Stimulated activated naive CD8-positive, alpha-beta T cell treated with anti-CD3 and anti-CD28 coated beads, Interleukin-15, Interleukin-2, amounts not matched to agents 100 U/mL and 50 U/mL, for 24 hours (primary cell): Measurements from ENCODE around the gene CLSTN2.

ENCODE experiments used
- ATAC-seq: fragments of 150-1000 bp; cut with Tn5 transposase; one replicate; pipeline ENCODE4 v1.10.0; 2021
- DNase-seq: peaks from one replicate; pipeline ENCODE4 v3.0.0; 2021

CLSTN2 gene

DNA sequence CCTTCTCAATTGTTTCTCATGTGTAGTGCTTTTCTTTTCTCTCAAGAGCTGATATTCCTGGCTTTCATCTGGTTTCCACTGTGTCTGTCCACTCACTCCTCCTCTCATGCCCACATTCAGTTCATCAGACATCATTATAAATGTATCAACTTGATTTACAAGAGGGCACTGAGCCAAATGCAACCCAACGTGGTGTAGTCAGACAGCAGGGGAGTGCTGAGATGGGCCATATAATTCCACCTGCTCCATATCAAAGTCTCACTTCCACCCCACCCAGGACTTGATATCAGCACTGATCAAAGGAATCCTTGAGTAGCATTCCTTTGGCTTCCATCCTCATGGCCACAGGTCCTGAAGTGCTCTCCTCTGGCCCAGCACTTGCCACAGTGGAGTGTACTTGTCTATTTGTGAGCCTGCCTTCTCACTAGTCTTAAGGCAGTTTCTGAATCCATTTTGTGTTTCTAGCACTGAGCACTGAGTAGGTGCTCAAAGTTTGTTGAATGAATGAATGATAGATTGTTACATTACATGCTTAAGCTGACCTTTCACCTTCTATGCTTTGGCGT lies 252.8 kb downstream of the CLSTN2 start:
- no peak for ATAC-seq
- no peak for DNase-seq

DNA sequence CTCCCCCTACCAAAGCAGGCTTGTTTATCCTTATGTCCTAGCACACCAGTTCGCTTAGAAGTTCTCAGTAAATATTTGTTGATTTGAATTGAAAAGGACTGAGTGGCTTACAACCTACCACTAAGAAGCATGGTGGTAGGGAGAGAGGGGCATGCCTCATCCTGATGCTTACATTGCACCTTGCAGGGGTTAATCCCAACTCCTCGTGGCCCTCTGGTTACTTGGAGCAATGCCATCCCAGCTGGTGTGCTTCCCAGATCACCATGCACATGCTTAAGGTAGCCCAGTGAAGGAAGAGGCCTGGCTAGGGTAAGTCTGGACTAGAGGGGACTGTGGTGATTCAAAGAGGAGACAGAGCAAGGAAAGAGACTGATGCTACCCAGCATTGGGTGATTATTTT lies 253.3 kb downstream of the CLSTN2 start:
- DNase-seq (no peak), ATAC-seq (no peak)

DNA sequence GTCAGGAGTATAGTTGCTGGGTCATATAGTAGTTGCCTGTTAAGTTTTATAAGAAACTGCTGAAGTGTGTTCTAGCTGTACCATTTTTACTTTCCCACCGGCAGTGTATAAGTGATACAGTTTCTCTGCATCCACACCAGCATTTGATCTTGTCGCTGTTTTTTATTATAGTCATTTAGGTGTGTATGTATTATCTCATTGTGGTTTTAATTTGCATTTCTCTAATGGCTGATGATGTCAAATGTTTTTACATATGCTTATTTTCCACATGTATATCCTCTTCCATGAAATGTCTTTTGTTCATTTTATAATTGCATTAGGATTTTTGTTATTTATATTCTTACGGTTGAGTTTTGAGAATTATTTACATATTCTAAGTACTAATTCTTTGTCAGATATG lies 254.3 kb downstream of the CLSTN2 start:
- DNase-seq = no peak
- ATAC-seq = no peak

DNA sequence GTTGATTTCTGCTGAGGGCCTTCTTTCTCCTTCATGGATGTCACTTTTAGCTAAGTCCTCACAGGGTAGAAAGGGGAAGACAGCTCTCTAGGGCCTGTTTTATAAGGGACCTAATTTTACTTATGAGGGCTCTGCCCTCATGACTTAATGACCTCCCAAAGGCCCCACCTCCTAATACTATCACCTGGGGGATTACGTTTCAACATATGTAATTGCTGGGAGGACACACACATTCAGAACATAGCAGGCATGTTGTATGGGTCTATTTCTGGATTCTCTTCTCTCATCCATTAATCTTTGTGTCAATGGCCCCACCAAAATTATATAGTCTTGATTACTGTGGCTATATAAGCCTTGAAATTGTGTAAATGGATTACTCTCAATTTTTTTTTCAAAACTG lies 255.0 kb downstream of the CLSTN2 start:
- ATAC-seq = no peak
- DNase-seq = no peak

DNA sequence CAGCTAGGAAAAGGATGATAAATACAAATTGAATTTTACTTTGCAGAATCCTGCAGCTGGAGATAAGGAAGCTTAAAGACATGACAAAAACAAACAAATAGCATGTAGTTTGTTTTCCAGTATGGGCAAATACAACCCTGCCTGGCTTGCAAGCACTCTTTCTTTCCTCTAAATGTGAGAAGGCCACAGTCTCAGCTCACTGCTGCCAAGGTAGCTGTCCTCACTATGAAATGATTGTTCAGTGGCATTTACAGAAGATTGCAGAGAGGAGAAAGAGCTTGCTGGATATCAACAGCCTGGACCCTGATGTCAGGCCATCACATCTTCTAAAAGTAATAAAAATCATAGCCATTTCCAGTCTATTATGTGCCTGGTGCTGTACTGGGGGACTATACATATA lies 262.0 kb downstream of the CLSTN2 start:
- ATAC-seq (no peak), DNase-seq (no peak)

DNA sequence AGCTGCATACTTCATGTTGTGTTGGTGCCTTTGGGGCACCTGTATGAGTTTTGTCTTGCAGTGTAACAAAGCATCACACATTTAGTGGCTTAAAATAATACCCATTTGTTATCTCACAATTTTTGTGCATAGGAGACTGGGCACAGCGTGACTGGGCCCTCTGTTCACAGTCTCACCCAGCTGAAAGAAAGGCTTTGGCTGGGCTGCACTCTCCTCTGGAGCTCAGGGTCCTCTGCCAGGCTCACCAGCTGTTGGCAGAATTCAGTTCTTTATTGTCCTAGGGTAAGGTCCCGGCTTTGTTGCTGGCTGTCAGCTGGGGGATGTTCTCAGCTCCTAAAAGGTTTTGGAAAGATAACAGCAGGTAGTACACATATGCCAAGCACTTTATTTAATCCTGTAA lies 263.3 kb downstream of the CLSTN2 start:
- DNase-seq = no peak
- no peak for ATAC-seq

DNA sequence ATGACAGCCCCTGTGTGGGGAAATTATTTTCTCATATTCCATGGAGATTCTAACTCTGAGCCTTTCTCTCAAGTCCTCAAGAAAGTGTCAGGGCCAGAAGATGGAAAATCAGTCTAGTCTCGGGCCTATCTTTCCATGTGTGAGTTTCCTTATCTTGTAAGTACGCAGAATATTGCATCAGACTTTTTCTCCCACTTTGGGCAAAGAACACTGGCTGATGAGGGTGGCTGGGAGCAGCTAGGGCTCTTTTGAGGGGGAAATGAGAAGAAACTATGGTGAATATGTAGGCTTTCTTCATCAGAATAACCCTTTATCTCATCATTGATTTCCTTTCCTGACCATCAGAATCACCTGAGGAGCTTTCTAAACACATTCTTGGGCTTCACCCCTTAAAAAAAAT lies 264.0 kb downstream of the CLSTN2 start:
- ATAC-seq (no peak), DNase-seq (no peak)

DNA sequence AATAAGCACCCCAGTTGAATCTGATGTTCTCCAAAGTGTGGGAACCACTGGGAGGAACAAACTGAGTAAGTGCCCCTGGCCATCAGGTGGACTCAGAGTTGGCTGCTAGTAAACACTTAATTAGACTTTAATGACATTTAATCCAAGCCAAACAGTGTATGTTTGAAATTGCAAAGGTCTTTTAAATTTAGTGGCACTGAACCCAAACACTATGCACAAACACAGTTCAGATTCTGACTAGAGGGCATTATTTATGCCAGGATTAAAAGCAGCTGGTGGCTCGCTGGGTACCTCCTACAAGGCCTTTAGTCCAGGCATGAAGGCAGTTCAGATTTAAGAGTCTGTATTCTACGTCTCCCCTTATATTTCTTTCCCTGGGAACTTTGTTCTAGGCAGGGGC lies 264.8 kb downstream of the CLSTN2 start:
- no peak for ATAC-seq
- DNase-seq = no peak

DNA sequence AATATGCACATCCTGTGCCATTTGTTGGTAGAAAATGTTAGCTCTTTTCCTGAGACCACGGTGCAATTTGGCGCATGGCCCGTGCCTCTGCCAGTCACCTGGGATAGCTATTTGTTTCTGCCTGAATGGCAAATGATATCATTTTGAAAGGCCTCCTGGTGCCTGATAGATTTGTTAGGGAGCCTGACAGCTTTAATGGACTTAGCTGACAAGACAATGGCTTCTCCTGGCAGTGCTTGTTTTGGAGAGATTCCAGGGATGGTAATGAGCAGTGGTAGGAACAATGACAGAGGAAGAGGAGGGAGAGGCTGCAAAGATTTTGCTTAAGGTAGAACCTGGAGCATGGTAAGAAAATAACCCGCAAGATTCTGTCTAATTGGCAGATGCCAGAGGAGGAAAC lies 268.5 kb downstream of the CLSTN2 start:
- DNase-seq = no peak
- ATAC-seq = no peak

DNA sequence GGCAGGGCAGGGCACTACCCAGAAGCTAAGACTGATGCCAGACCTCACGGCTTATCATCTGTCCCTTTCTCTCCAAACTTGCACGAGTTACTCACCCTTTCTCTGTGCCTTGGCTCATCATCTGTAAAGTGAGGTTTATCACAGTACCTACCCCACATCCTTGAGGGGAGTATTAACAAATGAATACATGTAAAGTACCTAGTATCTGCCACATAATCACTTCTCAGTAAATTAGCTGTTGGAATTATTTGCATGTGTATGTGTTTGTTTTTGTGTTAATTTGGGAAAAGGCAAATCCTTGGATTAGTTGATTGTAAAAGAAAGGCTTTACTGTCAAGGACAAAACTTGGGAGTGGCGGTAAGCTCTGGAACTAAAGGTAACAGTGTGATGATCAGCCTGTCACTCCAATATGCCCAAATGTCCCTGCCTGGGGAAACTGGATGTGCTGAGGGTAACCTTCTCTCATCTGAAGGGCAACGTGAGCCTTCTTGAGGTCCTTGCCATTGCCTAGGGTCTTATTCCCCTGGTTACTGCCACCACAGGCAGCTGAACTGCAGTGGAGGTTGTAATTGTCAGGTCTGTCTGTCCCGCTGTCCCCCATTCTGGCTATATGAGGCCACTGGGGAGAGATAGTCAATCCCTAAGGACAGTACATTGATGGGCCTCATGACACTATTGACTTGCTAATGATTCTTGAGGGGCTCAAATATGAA lies 269.4 kb downstream of the CLSTN2 start:
- ATAC-seq = no peak

DNA sequence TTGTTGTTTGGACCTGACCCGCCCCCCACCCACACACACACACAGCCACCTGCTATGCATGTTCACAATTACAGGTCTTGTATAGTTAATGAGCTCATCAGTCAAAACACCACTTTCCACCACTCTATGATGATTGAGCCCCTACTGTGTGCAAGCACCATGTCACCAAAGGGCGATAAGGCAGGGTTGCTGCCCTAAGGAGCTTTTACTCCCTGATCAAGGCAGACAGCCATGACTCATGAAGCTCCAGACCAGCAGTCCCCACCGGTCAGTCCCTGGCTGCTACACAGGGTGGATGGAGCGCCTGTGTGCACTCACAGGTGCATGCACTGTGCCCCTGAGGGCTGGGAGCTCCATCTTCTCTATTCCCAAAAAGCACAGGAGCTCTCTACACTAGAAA lies 270.6 kb downstream of the CLSTN2 start:
- DNase-seq (no peak), ATAC-seq (no peak)

More for the DNA sequence above, 269.4 kb downstream of the CLSTN2 start:
- no peak for DNase-seq

DNA sequence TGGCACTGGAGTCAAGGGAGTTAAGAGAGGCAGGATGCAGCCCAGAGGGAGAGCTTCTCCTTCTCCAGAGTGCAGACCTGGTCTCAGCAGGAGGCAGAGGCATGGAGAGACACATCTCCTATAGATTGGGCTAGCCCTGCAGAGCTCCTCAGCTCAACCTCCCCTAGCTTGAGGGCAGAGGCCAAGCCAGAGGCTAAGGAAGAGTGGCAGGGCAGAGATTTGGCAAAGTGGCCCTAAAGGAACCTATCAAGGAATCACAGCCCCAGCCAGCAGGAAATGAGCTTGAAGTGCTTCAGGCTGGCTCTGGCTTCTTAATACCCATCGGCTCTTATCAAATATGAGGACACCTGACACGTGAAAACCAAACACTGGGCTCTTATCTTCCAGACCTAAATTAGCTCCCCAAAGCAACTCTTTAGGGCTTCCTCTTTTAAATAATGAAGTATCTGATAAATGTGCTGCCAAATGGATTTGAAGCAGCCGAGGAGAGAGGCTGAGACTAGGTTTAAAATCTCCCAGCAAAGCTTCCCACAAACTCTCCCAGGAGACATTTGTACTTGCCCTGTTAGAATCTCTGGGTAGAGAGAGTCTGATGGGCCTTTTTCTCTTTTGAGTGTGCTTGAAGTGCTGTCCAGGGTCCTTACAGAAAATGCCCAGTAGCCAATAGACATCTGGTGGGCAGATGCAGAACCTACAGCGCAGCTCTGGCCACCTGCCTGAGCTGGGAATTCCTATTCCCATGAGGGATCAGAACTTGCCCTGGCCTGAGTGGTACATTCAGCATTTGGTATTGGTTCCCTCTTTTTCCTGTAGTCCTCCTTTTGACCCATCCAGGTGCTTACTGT lies 271.4 kb downstream of the CLSTN2 start:
- ATAC-seq = no peak
- no peak for DNase-seq

DNA sequence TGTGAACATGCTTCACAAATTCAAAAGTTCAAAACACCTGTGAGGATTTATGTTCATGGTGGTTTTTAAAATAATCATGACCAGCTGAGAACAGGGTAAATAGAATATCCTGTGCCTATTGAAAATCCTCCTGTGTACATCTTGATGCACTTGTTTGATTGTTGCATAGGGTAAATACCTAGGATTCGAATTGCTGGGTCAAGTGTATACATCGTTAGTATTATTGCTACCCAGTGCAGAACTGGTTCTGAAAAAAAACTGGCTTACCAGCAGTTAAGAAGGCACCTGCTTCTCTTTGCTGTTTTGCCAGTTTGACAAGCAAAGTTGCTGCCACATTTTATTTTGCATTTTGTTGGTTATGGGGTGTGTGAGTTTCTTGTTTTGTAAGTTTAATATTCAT lies 272.6 kb downstream of the CLSTN2 start:
- no peak for ATAC-seq
- DNase-seq = no peak

DNA sequence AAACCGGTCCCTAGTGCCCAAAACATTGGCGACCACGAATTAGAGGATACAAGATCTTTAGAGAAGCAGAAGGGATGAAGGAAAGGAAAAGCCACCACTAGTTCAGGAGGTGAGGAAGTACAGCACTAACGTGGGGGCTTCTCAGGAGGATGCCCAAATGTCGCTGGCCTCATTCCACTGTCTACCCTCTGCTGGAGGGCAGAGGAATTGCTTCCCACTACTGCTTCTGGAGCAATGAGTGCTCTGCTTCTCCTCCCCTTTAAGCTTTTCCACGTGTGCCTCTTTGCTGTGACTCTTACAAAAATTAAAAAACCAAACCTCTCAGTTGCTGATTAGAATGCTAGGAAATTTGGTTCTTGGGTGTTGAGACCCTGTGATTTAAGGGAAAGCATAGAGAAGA lies 281.3 kb downstream of the CLSTN2 start:
- ATAC-seq (no peak), DNase-seq (no peak)

DNA sequence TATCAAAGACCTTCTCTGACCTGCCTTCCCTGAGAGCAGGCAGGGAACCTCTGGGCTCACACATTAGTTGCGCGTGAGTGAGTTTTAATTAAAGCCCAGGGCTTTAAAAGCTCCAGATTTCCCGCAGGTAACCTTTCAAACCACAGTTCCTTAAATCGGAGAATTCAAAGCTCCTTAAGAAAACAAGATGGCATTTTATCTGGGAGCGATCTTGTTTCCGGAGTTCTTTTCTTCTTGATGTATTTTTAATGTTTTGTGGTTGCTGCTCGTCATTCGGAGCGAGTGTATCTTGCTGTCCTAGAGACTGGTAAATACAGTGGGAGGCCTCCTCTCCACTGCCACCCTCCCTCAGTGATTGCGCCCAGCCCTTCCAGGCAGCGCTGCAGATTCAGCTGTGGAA lies 284.3 kb downstream of the CLSTN2 start:
- no peak for DNase-seq
- ATAC-seq = no peak

DNA sequence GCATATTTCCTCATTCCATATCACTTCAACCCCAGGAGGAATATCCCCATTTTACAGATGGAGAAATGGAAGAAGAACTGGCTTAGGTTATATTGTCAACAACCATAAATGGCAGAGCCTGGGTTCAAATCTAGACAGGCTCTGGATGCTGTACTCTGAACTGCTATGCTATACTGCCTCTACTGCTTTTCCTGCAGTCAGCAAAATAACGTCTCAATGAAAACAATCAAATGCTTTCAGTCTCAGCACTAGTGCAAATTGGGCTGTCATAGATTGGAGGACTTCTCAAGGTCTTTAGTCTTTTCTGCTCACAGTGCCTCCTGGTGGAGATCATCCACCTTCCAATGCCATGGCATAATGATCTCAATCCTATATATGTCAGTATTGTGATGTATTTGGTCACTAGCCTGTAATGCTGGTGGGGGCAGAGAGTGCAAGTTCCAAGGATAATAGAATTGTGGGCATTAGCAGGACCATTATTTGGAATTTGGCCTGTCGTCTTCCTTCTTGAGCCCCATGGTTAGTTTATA lies 285.0 kb downstream of the CLSTN2 start:
- no peak for ATAC-seq
- DNase-seq = no peak

DNA sequence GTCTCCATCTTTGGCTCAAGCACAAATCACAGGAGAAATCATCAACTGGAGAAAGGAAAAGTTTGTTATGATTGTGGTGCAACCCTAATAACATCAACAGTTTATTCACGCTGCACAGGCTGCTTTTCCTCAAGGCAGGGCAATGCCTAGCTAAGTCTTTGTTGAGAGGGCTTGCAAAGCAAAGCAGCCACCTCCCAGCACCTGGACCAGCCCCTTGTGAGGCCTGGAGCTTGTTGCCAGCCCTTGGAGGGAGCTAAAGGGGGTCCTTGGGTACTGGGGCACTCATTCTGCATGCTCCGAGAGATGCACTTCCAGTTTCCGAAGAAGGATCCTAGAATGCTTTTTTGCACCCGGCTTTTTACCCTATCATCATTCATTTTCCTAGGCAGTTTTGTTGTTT lies 288.2 kb downstream of the CLSTN2 start:
- ATAC-seq (no peak), DNase-seq (no peak)

DNA sequence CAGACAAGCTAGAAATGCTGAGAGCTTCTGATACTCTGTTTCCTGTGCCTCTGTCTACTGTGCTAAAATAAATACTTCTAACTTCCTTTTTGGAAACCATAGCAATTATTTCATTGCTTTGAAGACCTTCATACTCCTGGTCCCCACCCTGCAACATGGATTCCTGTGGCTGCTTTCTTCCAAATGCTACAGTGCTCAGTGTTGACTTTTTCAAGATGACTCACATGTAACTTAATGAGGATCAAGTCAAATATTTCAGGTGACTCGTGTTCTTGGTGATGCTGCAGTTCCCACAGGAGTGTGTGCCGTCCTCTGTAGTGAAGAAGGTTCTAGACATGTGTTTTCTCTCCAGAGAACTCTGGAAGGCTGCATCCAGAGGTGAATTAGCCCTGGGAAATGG lies 288.6 kb downstream of the CLSTN2 start:
- DNase-seq (no peak), ATAC-seq (no peak)

DNA sequence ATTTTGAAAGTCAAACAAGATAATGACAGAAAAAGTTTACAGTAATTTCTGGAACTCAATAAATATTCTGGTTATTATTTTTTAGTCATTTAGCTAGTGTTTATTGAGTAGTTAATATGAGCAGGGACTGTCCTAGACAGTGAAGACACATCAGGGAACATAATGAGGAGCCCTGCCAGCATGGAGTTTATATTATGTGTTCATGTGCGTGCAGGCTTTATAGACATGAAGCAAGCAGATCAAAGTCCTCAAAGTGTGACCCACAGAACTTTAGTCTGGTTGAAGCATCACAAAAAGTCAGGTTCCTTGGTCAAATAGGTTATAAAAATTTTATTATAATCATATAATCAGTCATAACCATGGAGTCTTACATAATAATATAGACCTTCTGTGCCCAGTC lies 289.3 kb downstream of the CLSTN2 start:
- no peak for ATAC-seq
- no peak for DNase-seq

DNA sequence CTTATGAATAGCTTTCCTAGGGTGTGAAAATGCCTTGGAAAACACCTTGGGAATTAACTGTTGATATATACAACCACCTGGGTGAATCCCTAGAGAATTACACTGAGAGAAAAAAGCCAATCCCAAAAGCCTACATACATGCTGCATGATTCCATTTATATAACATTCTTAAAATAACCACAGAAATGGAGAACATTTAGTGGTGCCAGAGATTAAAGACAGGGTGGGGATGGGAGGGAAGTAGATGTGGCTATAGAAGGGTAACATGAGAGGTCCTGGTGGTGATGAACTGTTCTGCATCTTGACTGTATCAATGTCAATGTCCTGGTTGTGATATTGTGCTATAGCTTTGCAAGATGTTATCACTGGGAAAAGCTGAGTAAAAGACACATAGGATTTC lies 291.0 kb downstream of the CLSTN2 start:
- DNase-seq = no peak
- ATAC-seq = no peak

DNA sequence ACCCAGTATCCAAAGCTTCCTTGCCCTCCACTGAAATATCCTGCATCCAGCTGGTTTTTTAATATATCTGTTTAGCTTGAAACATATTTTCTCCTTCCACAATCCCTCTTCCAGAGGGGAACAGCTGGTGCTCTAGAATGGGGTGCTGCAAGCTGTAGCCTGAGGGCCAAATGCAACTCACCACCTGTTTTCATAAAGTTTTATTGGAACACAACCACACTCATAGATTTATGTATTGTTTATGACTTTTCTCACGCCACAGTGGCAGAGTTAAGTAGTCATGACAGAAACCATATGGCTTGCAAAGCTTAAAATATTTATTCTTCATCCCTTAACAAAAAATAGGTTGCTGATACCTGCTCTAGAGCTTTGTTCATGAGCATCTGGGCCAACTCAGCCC lies 298.7 kb downstream of the CLSTN2 start:
- DNase-seq (no peak), ATAC-seq (no peak)

DNA sequence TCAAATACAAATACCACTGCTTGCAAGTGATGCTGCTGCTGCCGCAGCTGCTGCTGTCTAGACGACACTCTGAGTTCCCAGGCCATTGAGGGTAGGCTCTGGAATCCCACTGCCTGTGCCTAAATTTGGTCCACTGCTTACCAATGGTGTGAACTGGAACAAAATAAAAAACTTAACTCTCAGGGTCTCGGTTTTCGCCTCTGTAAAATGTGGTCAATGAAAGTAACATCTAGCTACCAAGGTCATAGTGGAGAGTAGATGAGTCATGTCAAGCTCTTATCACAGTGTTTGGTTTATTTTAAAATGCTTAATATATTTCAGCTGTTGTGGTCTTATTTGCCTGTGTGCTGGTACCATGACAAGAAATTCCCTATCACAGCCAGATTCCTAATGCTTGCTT lies 299.3 kb downstream of the CLSTN2 start:
- ATAC-seq (no peak), DNase-seq (no peak)

DNA sequence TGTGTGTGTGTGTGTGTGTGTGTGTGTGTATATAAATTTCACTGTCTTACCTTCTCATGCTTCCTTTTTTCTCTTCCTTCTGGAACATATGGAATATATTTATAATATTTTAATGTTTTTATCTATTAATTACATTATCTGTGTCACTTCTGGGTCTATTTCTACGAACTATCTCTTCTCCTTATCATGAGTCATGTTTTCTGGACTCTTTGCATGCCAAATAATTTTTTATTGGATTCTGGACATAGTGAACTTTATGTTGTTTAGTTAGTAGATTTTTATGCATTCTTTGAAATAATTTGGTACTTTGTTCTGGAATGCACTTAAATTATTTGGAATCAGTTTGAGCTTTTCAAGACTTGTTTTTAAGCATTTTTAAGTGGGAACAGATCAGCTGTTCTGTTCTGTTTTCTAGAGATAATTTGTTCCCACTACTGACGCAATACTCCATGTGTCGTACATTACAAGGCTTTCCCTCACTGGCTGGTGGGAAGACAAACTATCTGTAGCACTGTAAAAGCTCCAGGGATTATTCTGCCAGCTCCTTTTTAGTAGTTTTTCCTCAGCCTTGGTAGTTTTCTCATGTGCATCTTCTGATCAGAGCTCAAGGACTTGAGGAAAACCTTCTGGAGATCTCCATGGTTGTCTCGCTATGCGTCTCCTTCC lies 302.0 kb downstream of the CLSTN2 start:
- ATAC-seq (no peak), DNase-seq (no peak)
